Activated naive CD4-positive, alpha-beta T cell (primary cell): Measurements from ENCODE around the gene SOBP.
"Not testable (repeated sequence)": the region's sequence is repeated elsewhere in the genome, so short reads cannot be mapped to it uniquely, and the experiment has no call there.

Source experiments
- DNase-seq, 4 experiments: peaks; one replicate each; lab custom pipeline; 2025; lab: John Stamatoyannopoulos, UW

SOBP gene, protein sequence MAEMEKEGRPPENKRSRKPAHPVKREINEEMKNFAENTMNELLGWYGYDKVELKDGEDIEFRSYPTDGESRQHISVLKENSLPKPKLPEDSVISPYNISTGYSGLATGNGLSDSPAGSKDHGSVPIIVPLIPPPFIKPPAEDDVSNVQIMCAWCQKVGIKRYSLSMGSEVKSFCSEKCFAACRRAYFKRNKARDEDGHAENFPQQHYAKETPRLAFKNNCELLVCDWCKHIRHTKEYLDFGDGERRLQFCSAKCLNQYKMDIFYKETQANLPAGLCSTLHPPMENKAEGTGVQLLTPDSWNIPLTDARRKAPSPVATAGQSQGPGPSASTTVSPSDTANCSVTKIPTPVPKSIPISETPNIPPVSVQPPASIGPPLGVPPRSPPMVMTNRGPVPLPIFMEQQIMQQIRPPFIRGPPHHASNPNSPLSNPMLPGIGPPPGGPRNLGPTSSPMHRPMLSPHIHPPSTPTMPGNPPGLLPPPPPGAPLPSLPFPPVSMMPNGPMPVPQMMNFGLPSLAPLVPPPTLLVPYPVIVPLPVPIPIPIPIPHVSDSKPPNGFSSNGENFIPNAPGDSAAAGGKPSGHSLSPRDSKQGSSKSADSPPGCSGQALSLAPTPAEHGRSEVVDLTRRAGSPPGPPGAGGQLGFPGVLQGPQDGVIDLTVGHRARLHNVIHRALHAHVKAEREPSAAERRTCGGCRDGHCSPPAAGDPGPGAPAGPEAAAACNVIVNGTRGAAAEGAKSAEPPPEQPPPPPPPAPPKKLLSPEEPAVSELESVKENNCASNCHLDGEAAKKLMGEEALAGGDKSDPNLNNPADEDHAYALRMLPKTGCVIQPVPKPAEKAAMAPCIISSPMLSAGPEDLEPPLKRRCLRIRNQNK

DNA sequence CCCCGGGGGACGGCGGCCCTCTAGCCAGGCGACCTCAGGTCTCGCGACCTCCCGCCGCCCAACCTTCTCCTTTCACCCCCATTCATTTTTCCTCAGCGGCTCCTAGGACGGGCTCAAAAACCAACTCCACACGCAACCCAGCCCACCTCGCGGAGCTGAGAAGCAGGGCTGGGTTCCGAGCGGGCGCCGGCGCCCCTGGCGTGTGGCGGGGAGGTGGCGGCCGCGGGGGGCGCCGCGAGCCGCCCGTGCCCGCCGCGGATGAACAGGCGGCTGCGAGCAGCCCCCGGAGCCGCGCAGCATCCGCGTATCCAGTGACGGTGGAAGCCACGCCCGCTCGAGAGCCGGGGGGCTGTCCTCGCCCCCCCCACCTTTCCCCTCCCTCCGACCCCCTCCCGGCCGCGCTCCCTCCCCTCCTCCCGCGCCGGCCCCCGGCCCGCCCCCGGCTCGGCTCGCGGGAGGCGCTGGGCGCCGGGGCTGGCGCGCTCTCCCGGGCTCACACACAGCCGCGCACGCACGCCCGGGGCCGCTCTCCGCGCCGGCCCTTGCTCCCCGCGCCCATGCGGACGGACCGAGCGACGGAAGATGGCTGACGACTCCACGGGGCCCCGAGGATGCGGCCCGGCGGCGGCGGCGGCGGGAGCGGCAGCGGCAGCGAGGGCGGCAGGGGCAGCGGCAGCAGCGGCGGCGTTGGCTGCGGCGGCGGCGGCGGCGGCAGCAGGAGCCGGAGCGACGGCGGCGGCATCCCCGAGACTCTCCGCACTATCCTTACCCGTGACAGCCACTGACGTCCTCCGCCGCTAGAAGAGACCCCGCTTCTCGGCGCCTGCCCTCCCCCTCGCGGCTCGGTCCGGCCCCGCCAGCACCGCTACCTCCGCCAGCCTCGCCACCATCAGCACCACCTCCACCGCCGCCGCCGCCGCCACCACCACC, at the start of gene SOBP:
TSS of gene SOBP (plus strand) at position 482 of the 930 bp plus-strand sequence. CDS start 500 bp downstream, outside the sequence.
- no peak for DNase-seq

DNA sequence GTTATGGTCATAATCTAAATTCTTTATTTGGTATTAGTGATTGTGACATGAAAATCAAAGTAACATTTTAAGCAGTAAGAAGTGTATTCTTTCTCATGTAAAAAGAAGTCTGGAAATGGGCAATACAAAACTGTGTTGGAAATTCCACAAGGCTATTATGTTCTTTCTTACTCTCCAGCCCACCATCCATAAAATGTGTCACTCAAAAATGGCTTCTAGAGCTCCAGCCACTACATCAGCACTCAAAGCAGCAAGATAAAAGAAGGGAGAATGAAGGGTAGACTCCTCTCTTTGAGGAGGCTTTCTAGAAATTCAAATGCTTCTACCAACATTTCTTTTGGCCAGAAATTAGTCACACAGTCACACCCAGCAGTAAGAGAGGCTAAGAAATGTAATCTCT, 49.0 kb upstream of the SOBP start:
- DNase-seq: no peak

DNA sequence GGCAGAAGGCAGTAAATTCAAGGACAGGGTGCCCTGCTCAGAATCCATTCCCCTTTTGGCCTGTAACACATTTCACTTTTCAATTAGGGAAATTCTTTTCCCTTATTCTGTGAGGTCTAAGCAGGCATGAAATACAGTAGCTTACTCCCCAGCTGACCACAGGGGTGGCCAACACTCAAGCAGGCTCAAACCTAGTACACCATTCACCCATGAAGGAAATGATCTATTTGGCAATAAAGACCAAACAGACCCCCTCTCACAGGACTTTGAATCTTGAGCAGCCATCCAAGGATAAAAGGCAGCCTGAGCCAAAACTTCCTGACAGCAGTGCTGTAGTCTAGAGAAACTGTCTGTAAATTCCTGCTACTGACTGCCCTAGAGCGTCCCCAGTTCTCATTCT, 48.2 kb upstream of the SOBP start:
- no peak for DNase-seq

DNA sequence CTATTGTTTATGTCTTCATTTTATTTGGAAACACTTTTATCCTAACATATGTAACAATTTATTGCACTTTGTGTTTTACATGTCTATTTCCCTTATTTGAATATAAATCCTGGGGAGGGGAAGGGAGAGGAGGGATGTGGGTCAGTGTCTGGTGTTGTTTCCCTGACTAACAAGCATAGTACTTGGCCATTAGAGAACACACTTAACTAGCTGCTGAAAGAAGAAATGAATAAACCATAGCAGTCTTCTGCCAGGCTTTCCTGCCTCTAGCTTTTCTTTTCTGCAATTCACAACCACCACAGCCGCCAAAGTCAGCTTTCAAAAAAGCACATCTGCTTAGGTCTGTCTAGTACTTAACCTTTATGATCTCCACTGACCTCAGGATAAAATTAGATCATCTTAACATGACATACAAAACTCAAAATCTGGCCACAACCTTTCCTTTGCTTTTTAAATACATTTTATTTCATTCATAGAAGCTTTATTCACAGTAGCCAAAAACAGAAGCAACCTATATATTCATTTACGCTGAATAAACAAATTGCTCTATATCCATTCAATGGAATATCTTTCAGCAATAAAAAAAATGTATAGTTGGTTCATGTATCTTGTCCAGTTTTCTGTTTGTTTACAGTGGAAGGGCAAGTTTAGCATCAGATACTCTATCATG, 46.8 kb upstream of the SOBP start:
- DNase-seq: no peak

DNA sequence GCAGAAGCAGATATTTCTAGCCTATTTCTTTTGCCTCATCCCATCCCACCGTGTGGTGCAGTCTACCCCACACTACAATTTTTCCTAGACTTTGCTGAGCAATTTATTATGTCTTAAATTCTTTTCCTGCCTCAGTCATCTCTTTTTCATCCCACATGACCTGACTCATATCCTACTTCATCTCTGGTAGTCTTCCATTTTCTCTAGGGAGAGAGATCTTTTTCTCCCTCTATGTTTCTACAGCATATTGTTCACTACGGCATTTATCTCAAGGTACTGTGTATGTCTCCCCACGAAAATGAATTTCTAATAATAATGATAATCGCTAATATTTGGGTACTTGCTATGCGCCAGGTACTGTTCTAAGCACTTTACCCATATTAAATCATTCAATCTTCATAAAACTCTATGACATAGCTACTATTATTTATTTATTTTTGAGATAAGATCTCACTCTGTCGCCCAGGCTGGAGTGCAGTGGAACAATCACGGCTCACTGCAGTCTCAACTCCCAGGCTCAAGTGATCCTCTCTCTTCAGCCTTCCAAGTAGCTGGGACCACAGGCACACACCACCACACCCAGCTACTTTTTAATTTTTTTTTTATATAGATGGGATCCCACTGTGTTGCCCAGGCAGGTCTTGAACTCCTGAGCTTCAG, 46.2 kb upstream of the SOBP start:
- DNase-seq: no peak

DNA sequence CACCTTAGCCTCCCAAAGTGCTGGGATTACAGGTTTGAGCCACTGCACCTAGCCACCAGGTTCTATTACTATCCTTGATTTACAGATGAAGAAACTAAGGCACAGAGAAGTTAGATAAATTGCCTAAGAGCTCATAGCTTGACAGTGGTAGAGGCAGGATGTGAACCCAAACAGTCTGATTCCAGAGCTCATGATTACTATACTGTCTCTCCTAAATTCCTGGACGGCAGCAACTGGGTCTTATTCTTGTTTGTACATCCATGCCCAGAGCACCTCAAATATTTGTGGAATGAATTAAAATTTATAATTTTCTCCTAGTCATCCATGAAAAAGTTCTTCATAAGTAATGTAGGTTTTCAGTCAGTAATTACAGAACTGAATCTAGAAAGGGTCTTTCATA, 45.6 kb upstream of the SOBP start:
- DNase-seq: no peak

DNA sequence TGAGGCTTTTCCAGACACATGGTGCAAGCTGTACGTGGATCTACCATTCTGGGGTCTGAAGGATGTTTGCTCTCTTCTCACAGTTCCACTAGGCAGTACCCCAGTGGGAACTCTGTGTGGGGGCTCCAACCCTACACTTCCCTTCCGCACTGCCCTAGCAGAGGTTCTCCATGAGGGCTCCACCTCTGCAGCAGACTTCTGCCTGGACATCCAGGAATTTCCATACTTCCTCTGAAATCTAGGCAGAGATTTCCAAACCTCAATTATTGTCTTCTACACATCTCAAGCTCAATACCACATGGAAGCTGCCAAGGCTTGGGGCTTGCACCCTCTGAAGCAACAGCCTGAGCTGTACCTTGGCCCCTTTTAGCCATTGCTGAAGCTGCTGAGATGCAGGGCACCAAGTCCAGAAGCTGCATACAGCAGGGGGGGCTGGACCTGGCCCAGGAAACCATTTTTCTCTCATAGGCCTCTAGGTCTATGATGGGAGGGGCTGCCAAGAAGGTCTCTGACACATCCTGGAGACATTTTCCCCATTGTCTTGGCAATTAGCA, 42.2 kb upstream of the SOBP start:
- no peak for DNase-seq

DNA sequence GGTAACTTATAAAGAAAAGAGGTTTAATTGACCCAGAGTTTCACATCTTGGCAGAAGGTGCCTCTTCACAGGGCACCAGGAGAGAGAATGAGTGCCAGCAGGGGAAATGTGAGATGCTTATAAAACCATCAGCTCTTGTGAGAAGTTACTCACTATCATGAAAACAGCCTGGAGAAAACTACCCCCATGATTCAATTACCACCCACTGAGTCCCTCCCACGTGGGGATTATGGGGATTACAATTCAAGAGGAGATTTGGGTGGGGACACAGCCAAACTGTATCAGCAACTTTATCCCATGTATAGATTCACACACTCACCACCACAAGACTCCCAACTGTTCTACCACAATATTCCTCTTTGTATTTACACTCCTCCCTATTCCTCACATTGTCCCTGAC, 41.1 kb upstream of the SOBP start:
- DNase-seq: no peak

DNA sequence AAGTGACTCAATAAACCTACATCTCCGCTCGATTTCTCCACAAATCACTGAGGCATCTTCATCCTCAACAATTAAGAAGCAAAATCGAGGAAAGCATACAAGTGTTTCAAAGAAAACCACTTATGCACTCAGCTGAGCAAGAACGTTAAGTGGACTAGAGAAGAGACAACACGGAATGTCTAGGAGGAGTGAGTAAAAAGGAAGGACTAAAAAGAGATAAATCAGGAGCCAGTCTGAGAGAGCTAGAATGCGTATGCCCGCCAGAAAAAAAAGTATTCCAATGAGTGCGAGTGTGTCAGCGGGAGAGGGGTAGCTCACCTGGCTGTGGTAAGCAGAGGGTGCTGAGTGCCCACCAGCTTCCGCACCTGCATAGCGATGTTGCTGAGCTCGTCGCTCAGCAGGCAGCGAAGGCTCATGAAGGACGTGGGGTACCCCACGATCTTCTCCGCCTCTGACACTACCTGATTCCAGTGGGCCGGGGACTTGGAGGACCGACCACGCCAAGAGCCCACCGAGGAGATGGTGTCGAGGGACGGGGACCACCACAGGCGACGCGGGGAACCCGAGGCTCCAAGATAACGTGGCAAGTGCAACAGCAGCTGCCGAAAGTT, 31.1 kb upstream of the SOBP start:
- DNase-seq: peak in 1 of 4 experiments; percentile 37

DNA sequence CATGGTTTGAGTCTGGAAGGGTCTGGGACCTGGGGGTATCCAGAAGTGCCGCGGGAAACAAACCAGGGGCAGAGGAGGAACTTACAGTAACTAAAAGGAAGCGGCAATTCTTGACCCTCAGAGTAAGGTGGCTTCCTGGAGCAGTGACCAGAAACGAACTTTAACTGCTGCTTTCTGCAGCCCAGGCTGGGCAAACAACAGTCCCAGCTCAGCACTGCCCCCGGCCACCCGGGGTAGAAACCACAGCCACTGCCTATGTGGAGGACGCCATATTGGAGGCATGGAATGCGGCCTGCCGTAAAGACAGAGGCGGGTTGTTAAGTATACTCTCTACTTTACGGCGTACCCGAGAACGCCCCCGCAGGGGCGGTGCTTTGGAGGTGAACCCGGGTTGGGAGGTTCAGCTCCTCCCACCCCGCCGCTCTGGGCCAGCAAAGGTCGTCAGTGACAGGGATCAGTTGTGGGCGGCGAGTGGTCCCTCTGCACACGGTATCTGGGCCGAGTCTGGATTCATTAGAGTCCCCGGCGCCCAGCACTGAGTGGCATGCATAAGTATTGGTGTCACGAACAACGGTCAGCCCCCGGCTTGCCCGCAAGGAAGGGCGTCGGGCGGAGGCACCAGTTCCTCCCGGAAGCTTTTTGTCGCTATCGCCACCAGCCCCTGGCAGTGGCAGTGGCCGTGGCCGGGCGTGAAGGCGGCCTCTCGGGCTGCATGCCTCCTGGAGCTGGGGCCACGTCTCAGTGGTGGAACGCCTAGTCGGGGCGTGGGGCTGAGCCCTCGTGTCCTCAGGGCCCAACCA, 30.4 kb upstream of the SOBP start, which contains the start of gene PDSS2:
TSS of gene PDSS2 (minus strand) at position 282 of the 800 bp plus-strand sequence. CDS start at position 3, 279 bp downstream.
- DNase-seq: peak; percentile 86 to 96 (median 92)

DNA sequence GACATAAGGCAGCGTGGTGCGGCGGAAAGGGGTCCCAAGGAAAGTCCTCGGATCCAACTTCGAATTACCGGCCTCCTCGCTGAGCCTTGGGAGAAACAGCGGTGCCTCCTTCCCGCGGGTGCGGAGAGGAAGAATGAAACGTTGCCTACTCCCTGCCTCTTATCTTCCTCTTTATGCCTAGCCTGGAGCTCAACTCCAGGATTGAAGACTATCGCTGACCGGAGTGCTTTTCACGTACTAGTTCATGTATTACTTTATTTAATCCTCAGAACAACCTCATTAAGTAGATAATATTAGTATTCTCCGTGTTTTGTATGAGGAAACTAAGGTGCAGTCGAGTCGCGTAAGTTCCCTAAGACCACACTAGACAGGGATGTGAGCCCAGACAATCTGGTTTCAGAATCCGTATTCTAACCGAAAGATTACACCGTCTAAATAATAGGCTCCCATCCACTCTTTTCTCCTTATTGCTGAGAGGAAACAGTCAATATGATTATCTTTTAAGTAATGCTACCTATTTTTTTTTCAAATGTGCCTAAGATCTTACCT, 29.8 kb upstream of the SOBP start:
- DNase-seq: no peak

DNA sequence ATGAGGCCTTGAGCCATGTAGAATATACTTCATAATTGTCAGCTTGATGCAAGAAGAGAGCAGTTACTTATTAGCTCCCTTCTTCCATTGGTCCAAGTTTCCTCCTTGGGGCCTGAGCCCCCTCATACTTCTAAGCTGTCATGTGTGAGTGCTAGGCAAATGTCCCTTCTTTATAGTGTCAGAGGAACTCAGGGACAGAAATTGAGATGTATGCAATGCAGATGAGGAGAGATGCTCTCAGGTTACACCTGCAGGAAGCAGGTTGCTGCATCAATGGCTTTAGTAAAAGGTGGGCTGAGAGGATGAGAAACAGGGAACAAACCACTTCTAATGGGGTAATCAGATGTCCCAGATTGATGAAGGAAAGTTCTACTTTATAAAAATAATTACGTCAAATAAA, 23.9 kb upstream of the SOBP start:
- DNase-seq: no peak

DNA sequence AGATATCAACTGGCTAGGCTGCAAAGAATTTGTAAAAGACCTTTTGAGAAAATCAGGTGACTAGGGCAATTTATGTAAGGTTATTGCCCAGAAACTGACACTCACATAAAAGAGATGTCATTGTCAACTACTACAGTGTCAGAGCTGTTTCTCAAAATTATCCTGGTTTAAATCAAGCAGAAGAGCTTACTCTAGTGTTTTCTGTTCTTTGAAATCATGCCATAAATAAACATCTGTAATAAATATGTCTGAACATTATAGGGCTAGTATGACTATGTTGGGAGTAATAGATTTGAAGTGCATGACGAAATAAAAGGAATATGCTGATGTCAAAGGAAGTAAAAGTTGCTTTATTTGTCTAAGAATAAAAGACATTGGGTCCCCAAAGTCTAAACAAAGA, 19.6 kb upstream of the SOBP start:
- DNase-seq: no peak

DNA sequence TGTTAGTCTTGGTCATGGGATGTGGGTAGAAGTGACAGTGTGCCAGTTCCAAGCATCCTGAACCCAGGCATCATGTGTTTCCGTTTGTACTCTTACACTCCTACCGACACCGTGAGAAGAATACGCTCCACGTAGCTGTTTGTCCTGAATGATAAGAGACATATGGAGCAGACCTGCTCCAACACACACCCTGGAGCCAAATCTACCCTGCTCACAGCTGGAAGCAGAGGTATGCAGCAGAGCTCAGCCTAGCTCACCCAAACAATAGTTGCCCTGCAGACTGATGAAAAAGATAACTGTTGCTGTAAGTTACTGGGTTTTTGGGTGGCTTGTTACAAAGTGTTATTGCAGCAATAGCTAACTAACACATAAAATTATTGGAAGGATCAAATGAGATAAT, 16.3 kb upstream of the SOBP start:
- DNase-seq: no peak

DNA sequence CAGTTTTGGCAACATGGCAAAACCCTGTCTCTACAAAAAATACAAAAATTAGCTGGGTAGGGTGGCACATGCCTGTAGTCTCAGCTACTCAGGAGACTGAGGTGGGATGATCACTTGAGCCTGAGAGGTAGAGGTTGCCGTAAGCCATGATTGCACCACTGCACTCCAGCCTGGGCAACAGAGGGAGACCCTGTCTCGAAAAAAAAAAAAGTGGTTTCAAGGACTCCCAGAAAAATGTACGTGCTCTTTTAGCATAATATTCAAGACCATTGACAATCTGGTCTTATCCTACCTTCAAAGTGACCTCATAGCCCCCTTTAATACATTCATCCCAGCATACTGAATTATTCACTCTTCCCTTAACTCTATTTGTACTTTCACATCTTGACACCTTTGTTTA, 14.6 kb upstream of the SOBP start:
- not testable (repeated sequence) for DNase-seq

DNA sequence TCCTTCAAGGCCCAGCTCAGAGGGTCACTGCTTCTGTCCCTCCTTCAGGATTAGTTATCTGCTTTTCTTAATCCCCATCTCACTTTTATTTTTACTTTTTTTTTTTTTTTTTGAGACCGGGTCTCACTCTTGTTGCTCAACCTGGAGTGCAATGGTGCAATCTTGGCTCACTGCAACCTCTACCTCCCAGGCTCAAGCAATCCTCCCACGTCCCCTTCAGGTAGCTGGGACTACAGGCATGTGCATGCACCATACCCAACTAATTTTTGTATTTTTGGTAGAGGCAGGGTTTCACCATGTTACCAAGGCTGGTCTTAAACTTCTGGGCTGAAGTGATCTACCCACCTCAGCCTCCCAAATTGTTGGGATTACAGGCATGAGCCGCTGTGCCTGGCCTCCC, 14.1 kb upstream of the SOBP start:
- not testable (repeated sequence) for DNase-seq

DNA sequence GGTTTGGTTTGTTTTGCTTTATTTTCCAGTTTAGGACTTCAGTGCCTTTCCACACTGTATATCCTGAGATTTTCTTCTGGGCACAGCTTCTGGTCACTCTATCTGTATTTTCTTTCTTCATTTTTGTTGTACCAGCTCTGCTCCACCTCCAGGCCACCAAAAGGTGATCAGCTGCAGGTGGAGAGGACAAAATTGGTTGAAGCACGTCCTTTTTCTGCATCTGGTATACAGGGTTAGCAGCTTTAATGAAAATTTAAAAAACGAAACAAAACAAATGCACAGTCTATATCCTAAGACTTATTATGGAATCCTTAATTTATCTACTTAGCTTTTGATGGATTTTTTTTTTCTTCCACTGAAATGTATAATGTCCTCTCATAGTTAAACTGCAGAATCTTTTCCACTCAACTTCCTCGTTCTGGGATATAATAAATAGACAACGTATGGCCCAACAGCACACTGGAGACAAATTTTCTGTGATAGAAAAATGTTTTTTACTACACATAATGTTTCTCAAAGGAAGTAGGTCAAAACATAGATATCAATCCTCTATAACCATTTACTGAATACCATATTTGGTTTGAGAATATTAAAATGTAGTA, 10.7 kb upstream of the SOBP start:
- no peak for DNase-seq

DNA sequence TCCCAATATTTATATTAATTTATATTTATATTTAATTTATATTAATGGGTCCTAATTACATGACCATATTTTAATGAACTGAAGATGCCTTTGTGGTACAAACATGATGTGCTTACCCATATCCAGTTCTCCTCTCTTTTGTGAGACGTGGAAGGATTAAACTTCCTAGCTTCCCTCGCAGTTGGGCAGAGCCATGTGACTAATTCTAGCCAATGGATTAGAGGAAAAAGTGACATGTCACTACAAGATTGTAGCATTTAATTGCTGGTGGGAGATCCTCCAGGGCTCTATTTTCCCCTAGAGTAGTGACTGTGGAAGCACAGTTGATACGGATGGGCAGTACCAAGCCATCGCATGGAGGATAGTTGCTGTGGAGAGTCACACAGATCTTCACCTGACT, 4.8 kb upstream of the SOBP start:
- DNase-seq: no peak
